DMS 273 (cell line): ENCODE results near the gene COLEC11.
A peak's percentile ranks its signal among the peaks of the same experiment; 100 is the strongest.

Source experiments
- DNase-seq: peaks from one replicate; lab custom pipeline; 2025; ENCODE audit not compliant: unreplicated experiment; lab: John Stamatoyannopoulos, UW

The COLEC11 gene

DNA sequence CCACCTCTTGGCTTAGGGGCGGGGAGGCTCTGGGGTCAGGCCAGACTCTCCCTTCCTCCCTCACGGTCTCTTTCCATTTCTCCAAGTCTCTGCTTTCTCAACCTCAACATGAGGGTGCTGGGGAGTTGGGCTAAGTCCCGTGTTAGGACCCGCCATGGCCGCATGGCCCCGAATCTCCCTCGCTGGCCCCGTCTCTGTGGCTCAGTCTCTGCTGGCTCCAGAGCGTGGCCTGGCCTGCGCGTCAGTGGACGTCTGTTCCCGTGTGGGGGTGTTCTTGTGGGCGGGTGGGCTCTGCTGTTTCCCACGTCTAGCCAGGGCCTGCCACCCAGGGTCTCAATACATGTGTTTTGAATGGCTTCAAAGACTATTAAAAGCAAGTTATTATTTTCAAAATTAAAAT lies 75.5 kb downstream of the COLEC11 start:
- DNase-seq: no peak

- no peak for DNase-seq
These were observed 76.0 kb downstream of the COLEC11 start for GRCh38 chr2:3670941-3671340.

DNA sequence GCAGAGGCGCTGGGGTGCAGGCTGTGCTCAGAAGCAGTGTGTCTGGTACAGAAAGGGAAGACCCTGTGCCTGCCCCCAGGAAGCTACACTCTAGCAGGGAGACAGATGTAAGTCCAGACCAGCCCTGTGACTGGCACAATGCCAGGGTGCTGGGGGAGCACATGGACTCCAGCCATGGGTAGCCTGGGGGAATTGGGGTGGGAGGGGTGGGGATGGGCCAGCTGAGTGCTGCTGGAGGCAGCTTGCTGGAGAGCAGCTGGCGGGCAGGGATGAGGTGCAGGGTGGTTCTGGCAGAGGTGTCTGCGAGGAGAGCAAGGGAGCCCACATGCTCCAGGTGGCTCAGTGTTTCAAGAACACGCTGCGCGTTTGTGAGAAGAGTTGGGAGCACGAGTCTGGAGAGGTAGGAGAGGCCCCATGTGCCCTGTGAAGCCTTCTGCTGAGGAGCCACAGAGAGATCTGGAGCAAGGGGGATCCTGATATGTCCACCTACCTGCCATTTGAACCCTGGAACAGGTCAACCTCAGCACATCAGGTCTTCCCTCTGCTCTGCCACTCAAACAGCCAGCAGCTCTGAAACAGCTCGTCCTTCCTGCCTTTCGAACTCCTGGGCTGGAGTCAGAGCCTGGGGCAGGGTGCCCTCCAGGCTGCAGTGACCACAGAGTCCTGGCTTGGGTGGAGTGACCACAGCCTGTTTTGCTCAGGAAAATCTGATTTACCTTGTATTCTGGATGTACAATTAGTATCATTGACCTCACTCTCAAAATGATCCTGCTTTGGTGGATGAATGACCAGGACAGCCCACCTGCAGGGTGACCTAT lies 78.2 kb downstream of the COLEC11 start:
- DNase-seq: peak; percentile 64

DNA sequence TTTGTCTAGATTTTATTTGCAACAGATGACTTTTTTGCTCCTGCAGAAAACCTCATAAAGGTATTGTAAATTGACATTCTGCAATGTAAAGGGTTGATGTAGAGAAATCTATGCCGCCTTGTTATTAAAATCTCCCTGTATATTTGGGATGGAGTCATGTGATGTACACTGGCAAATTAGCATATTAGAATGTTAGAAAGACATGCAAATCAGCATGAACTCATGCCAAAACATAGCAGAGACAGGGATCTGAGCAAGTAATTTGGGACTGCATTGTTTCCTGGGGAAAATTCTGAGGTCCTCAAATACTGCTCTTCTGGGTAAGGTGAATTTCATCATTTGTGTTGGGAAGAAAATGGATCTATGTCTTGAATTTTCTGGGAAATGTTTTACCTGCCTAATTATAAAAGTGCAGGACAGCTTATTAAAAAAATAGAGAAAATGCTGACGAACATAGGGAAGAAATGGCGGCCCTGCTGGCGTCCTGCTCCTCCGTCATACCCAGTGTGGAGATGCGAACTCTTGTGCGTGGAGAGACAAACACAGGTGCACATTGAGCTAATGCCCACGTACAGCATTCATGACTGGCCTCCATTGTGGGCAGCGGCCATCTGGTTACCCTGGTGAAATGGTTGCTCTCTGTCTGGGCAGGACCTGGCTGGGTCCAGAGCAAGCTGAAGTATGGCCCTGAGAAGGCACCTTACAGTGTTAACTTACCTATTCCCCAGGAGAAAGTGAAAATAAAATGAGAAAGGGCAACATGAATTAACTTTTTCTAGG lies 79.3 kb downstream of the COLEC11 start:
- no peak for DNase-seq

GRCh38 chr2:3675687-3676086 lies 80.8 kb downstream of the COLEC11 start:
- DNase-seq: no peak

DNA sequence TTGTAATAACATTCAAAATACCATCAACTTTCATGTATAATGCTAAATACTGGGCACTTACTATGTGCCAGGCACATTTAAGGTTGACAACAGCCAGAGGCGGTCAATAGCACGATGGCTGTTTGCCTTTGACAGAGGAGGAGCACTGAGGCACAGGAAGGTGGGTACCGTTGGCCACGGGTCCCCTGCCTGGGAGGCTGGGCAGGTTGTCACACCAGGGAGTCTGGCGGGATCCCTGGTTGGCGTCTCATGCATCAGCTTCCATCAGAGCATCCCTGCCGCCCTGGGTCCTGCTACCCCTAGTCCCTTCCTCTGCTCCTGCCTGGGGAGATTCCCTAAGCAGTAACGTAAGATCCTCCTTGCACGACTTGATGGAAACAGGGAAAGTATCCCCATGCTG lies 82.5 kb downstream of the COLEC11 start:
- no peak for DNase-seq

DNA sequence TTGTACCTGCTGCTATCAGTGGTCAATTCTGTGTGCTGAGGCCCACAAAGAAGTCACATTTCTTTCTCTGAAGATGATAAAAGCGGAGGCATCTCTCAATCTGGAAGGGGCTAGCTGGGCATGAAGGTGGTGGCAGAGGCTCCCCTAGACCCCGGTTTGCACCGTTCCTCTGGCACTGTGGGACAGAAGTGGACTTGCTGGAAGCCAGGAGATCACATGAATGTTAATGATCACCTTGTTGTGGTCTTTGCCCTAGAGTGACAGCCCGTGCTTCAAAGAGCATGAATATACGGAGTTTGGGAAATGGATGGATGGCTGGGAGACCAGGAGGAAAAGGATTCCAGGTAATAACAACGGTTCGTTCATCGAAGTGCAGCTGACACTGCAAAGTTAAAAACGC lies 83.3 kb downstream of the COLEC11 start:
- no peak for DNase-seq

GRCh38 chr2:3679180-3679579 lies 84.3 kb downstream of the COLEC11 start:
- no peak for DNase-seq

GRCh38 chr2:3679616-3680393 lies 84.9 kb downstream of the COLEC11 start:
- no peak for DNase-seq

- DNase-seq: no peak
These were observed 85.8 kb downstream of the COLEC11 start for GRCh38 chr2:3680548-3681345.

- no peak for DNase-seq
These were observed 86.7 kb downstream of the COLEC11 start for GRCh38 chr2:3681625-3682024.

- DNase-seq: no peak
These were observed 87.9 kb downstream of the COLEC11 start for GRCh38 chr2:3682811-3683210.

DNA sequence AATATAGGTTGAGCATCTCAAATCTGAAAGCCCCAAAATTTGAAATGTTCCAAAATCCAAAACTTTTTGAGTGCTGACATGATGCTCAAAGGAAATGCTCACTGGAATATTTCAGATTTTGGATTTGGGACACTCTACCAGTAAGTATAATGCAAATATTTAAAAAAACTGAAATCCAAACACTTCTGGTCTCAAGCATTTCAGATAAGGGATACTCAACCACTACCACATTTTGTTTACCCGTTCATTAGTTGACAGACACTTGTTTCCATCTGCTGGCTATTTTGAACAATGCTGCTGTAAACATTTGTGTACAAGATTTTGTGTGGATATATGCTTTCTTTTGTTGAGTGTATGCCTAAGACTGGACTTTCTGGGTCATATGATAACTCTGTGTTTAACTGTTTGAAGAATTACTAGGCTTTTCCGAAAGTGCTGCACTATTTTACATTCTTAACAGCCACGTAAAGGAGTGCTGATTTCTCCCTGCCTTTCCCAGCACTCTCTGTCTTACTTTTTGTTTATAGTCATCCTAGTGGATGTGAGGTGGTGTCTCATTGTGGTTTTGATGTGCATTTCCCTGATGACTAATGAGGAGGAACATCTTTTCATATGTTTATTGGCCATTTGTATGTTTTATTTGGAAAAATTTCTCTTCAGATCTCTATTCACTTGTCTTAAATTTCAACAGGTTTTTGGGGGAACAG lies 89.0 kb downstream of the COLEC11 start:
- no peak for DNase-seq

DNA sequence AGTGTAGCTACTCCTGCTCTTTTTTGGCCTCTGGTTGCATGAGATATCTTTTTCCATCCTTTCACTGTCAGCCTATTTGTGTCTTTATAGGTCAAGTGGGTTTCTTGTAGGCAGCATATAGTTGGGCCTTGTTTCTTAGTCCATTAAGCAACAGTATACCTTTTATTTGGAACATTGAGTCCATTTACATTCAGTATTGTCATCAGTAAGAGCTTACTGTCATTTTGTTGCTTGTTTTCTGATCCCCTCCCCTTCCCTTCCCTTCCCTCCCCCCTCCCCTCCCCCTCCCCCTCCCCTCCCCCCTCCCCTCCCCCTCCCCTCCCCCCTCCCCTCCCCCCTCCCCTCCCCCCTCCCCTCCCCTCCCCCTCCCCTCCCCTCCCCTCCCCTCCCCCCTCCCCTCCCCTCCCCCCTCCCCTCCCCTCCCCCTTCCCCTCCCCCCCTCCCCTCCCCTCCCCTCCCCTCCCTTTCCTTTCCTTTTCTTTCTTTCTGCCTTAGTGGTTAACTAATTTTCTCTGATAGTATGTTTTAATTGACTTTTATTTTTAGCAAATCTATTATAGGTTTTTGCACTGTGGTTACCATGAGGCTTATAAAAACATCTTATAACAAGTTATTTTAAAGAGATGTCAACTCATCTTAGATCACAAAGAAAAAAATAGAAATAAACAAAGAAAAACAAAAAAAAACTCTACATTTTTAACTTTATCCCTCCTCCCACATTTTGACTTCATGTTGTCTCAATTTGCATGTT lies 95.3 kb downstream of the COLEC11 start:
- no peak for DNase-seq

GRCh38 chr2:3692375-3692774 lies 97.5 kb downstream of the COLEC11 start:
- DNase-seq: peak; percentile 59
